PC-9 (cell line): ENCODE measurements around the gene GPRC6A. TPM values are rescaled to one million over a fixed set of nuclear protein-coding genes. Genes with fewer than 3 reads are reported as not detected.

ENCODE experiments used
- BruUV-seq: library from RNA; stranded (reverse); fragments of 400-500 nt; replicated peaks from 2 replicates; lab custom pipeline; 2021; lab: Mats Ljungman, UMichigan
- CTCF ChIA-PET: fragments of 300-600 bp; sonication (Branson Sonifier 250); formaldehyde crosslinking; loops from one replicate; lab custom pipeline; 2022; ENCODE audit warnings: antibody characterized with exemption; lab: Charles Lee
- POLR2A ChIA-PET: fragments of 300-600 bp; sonication (Branson Sonifier 250); formaldehyde crosslinking; loops from one replicate; lab custom pipeline; 2022; ENCODE audit warnings: antibody characterized with exemption; ENCODE audit not compliant: unreplicated experiment; lab: Charles Lee
- DNase-seq, 2 experiments: peaks; one replicate each; pipeline versions ENCODE4 v3.0.0 to v3.0.0-alpha.2; 2015 to 2022; ENCODE audit warnings: mixed read lengths in 1 of 2
- H2AFZ ChIP-seq: fragments of 200-600 bp; sonication (generic); 2 replicates; pipeline ENCODE4 v1.8.1; 2017; ENCODE audit warnings: antibody characterized with exemption
- H3F3A ChIP-seq: fragments of 200-600 bp; sonication (generic); 2 replicates; pipeline ENCODE4 v1.8.1; 2017; ENCODE audit warnings: antibody characterized with exemption, mild to moderate bottlenecking, low read depth; ENCODE audit not compliant: insufficient read depth
- H3K27ac ChIP-seq: fragments of 200-600 bp; sonication (generic); 2 replicates; pipeline ENCODE4 v1.6.1; 2016; ENCODE audit warnings: mixed run types
- H3K27me3 ChIP-seq: fragments of 200-600 bp; sonication (generic); 2 replicates; pipeline ENCODE4 v1.6.1; 2016; ENCODE audit warnings: low read depth, mixed run types; ENCODE audit not compliant: insufficient read depth
- H3K36me3 ChIP-seq: fragments of 200-600 bp; sonication (generic); 2 replicates; pipeline ENCODE4 v1.6.1; 2016; ENCODE audit warnings: low read depth, mixed run types
- H3K4me1 ChIP-seq: fragments of 200-600 bp; sonication (generic); replicated peaks from 2 replicates; pipeline ENCODE4 v1.6.1; 2016; ENCODE audit warnings: mixed run types; ENCODE audit not compliant: insufficient read depth
- H3K4me2 ChIP-seq: fragments of 200-600 bp; sonication (generic); 2 replicates; pipeline ENCODE4 v1.6.1; 2017; ENCODE audit warnings: mixed run types
- H3K4me3 ChIP-seq: fragments of 200-600 bp; sonication (generic); 2 replicates; pipeline ENCODE4 v1.6.1; 2016; ENCODE audit warnings: mixed run types
- H3K79me2 ChIP-seq: fragments of 200-600 bp; sonication (generic); 2 replicates; pipeline ENCODE4 v1.6.1; 2017; ENCODE audit warnings: low read depth, mixed run types
- H3K9me2 ChIP-seq: fragments of 200-600 bp; sonication (generic); 2 replicates; pipeline ENCODE4 v1.8.1; 2017; ENCODE audit warnings: mild to moderate bottlenecking; ENCODE audit not compliant: insufficient read depth
- H3K9me3 ChIP-seq: fragments of 200-600 bp; sonication (generic); 2 replicates; pipeline ENCODE4 v1.8.1; 2016; ENCODE audit warnings: low read depth; ENCODE audit not compliant: insufficient read depth
- H4K20me1 ChIP-seq: fragments of 200-600 bp; sonication (generic); 2 replicates; pipeline ENCODE4 v1.8.1; 2017; ENCODE audit not compliant: insufficient read depth
- EZH2 ChIP-seq: fragments of 200-600 bp; sonication (generic); IDR thresholded peaks from 2 replicates; pipeline ENCODE4 v1.8.0; 2017; ENCODE audit warnings: antibody characterized with exemption, low read depth
- intact Hi-C: fragments of 100-400 bp; cut with micrococcal nuclease; formaldehyde crosslinking; loops from one replicate; pipeline ENCODE4 v1.10.0; 2022; ENCODE audit not compliant: unreplicated experiment
- total RNA-seq: library from RNA; stranded (reverse); gene quantifications from 2 replicates; pipeline ENCODE4 v1.2.3, GENCODE V29; 2021
- TF ChIP-seq, protein P1 (sequence below): fragments of 200-600 bp; sonication (generic); conservative IDR thresholded peaks from 2 replicates; pipeline ENCODE4 v1.6.1; 2017; ENCODE audit warnings: mixed run types, antibody characterized with exemption, mild to moderate bottlenecking, moderate library complexity

Gene GPRC6A
- total RNA-seq, 1 experiment from 2014 or later = not detected

DNA sequence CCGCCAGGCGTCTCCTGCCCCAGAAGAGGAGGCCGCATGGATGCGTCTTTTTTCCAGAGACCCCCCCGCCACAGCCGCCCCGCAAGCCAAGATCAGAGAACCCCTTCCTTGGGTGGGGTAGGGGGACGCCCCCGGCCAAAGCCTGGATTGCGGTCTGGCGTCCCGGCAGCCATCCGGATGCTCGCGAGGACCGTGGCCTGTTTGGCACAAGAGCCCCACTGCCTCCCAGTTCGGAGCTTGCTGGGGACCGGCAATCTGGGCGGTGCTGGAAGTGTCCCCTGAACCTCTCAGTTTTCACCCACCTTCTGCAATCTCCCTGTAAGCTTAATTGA lies 64.3 kb downstream of the GPRC6A start:
- Histone ChIP-seq H3K4me1 (no peaks in the 10 kb centered on the region), H3K9me3 (no peaks in the 10 kb centered on the region), H3K79me2 (no peaks in the 10 kb centered on the region), H3K9me2 (no peaks in the 10 kb centered on the region), H3K4me3 (no peak overlapping the region), H3K36me3 (no peaks in the 10 kb centered on the region), H4K20me1 (no peaks in the 10 kb centered on the region), H2AFZ (no peak overlapping the region), H3K4me2 (no peak overlapping the region), H3K27me3 (no peaks in the 10 kb centered on the region), H3F3A (no peaks in the 10 kb centered on the region), H3K27ac (no peak overlapping the region)
- DNase-seq = no peak
- ChIA-PET POLR2A (no interaction called here), CTCF (no interaction called here)
- BruUV-seq = no TSS peak
- TF ChIP-seq, protein P1, sequence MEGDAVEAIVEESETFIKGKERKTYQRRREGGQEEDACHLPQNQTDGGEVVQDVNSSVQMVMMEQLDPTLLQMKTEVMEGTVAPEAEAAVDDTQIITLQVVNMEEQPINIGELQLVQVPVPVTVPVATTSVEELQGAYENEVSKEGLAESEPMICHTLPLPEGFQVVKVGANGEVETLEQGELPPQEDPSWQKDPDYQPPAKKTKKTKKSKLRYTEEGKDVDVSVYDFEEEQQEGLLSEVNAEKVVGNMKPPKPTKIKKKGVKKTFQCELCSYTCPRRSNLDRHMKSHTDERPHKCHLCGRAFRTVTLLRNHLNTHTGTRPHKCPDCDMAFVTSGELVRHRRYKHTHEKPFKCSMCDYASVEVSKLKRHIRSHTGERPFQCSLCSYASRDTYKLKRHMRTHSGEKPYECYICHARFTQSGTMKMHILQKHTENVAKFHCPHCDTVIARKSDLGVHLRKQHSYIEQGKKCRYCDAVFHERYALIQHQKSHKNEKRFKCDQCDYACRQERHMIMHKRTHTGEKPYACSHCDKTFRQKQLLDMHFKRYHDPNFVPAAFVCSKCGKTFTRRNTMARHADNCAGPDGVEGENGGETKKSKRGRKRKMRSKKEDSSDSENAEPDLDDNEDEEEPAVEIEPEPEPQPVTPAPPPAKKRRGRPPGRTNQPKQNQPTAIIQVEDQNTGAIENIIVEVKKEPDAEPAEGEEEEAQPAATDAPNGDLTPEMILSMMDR = no peak
- no peak for TF ChIP-seq EZH2
- intact Hi-C loops = no loop called here

DNA sequence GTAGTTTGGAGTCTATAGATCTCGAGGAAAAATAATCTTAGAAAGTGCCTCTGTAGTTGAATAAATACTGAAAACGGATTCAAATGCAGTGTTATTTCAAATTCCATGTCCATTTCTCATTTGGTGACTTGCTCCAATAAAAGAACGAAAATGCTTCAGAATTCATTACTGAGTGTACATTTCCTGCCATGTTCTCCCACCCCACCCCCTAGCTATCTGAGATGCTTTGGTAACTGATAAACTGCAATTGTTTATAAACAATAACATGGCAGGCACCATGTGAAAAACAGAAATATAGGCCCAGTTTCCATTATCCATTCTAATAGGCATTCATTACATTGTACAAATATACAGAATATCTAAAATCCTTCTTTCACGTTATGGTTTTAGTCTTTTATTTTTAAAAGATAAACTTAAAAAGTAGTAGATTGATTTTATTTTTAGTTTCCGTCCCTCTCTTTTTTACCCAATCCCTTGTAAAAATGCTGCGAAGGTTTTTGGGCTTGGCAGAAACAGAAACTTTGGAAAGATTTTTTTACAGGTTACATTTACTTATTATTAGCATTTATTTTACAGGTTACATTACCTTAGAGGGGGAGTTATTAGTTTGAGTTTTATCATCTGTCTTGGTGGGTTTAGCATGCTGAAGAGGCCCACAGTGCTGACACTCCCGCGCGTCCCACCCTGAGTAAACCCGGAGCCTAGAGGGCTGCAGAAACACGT lies 64.8 kb downstream of the GPRC6A start:
- no peaks in the 10 kb centered on the region for H3K9me3 ChIP-seq

DNA sequence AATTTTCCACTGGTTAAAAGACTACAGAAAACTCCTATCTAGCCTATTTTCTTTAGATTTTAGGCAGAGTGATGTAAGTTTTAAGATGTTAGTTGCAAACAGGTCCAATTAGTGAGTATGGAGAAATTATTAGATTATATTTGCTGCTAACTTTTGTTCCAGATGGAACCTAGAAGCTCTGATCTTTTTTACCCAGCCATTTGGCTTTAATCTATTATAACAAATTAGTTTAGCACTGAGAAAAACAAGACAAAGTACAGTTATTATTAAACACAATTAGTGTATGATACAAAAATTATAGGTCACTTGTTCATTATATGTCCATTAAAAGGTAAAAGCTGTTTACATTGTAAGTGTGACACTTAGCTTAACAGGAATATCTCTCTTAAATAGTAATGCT lies 65.8 kb downstream of the GPRC6A start:
- Histone ChIP-seq H3K4me2 (no peak overlapping the region), H3K27ac (no peak overlapping the region), H3K79me2 (no peaks in the 10 kb centered on the region), H3K4me3 (no peak overlapping the region), H3K36me3 (no peaks in the 10 kb centered on the region), H3K27me3 (no peaks in the 10 kb centered on the region), H4K20me1 (no peaks in the 10 kb centered on the region), H3K9me3 (no peaks in the 10 kb centered on the region), H3F3A (no peaks in the 10 kb centered on the region), H2AFZ (no peak overlapping the region), H3K9me2 (no peaks in the 10 kb centered on the region), H3K4me1 (no peaks in the 10 kb centered on the region)
- intact Hi-C loops = no loop called here
- ChIA-PET CTCF (interaction anchor here (0.6 kb wide), 1 partner anchor 494 kb away, joined by 3 read pairs; no protein-coding TSS in a partner anchor), POLR2A (no interaction called here)
- TF ChIP-seq, protein P1 = no peak
- TF ChIP-seq EZH2 = no peak
- no peak for DNase-seq
- BruUV-seq = no TSS peak

More for the DNA sequence above, 64.8 kb downstream of the GPRC6A start:
- Histone ChIP-seq H3F3A (no peaks in the 10 kb centered on the region), H3K27me3 (no peaks in the 10 kb centered on the region), H3K4me2 (no peak overlapping the region), H2AFZ (no peak overlapping the region), H4K20me1 (no peaks in the 10 kb centered on the region), H3K9me2 (no peaks in the 10 kb centered on the region), H3K27ac (no peak overlapping the region), H3K36me3 (no peaks in the 10 kb centered on the region), H3K79me2 (no peaks in the 10 kb centered on the region), H3K4me1 (no peaks in the 10 kb centered on the region), H3K4me3 (no peak overlapping the region)
- no TSS peak for BruUV-seq
- POLR2A ChIA-PET = no interaction called here
- DNase-seq = no peak
- TF ChIP-seq, protein P1 = no peak
- no peak for TF ChIP-seq EZH2
- intact Hi-C loops = no loop called here
- CTCF ChIA-PET = no interaction called here
